Measurements from ENCODE around the gene XCL1. TPM values are rescaled to one million over a fixed set of nuclear protein-coding genes. Genes with fewer than 3 reads are reported as not detected.

Gene XCL1
- total RNA-seq, 2 experiments from 2014 or later = 22.8 to 27.1 TPM

- ATAC-seq (ENCODE audit: low read depth) (no peak), DNase-seq (no peak)
- Mint-ChIP-seq H3K27ac (no peak overlapping the region), H3K27me3 (no peaks in the 10 kb centered on the region), H3K4me3 (no peak overlapping the region), H3K9me3 (peaks cover 6% of the 10 kb centered on the region), H3K4me1 (peaks cover 9% of the 10 kb centered on the region), H3K36me3 (no peaks in the 10 kb centered on the region)
- POLR2A ChIA-PET = interaction anchor here (0.6 kb wide), 1 partner anchor 757 kb away, joined by 4 read pairs; no protein-coding TSS in a partner anchor
Measured at GRCh38 chr1:168598892-168599291, 22.5 kb downstream of the XCL1 start.

- POLR2A ChIA-PET = interaction anchor here (0.6 kb wide), 1 partner anchor 756 kb away, joined by 4 read pairs; no protein-coding TSS in a partner anchor
- no peak overlapping the region for H3K27ac Mint-ChIP-seq
- no peak for ATAC-seq (ENCODE audit: low read depth)
Measured at GRCh38 chr1:168599641-168600040, 23.2 kb downstream of the XCL1 start.

GRCh38 chr1:168601051-168601450 lies 24.6 kb downstream of the XCL1 start:
- H3K4me1 Mint-ChIP-seq = peaks cover 12% of the 10 kb centered on the region

More at GRCh38 chr1:168599641-168600040, 23.2 kb downstream of the XCL1 start:
- no peaks in the 10 kb centered on the region for H3K27me3 Mint-ChIP-seq
- DNase-seq = no peak
- H3K9me3 Mint-ChIP-seq = peaks cover 6% of the 10 kb centered on the region
- H3K4me3 Mint-ChIP-seq = no peak overlapping the region
- H3K36me3 Mint-ChIP-seq = no peaks in the 10 kb centered on the region
- H3K4me1 Mint-ChIP-seq = peaks cover 11% of the 10 kb centered on the region

GRCh38 chr1:168603501-168604110 lies 27.2 kb downstream of the XCL1 start:
- Mint-ChIP-seq H3K36me3 (no peaks in the 10 kb centered on the region), H3K4me3 (no peak overlapping the region), H3K9me3 (no peaks in the 10 kb centered on the region), H3K27ac (no peak overlapping the region), H3K4me1 (peaks cover 12% of the 10 kb centered on the region), H3K27me3 (peaks cover 3% of the 10 kb centered on the region)
- DNase-seq (peak; percentile 77), ATAC-seq (ENCODE audit: low read depth) (peak; percentile 97)
- POLR2A ChIA-PET = interaction anchor here (1.0 to 1.1 kb wide), 2 partner anchors 160 to 164 kb away, joined by 3 to 5 read pairs; no protein-coding TSS in a partner anchor

More at GRCh38 chr1:168601051-168601450, 24.6 kb downstream of the XCL1 start:
- peaks cover 3% of the 10 kb centered on the region for H3K27me3 Mint-ChIP-seq
- no peak overlapping the region for H3K27ac Mint-ChIP-seq
- H3K9me3 Mint-ChIP-seq = peaks cover 5% of the 10 kb centered on the region
- H3K4me3 Mint-ChIP-seq = no peak overlapping the region
- ATAC-seq (ENCODE audit: low read depth) (no peak), DNase-seq (no peak)
- POLR2A ChIA-PET = no interaction called here
- H3K36me3 Mint-ChIP-seq = no peaks in the 10 kb centered on the region

GRCh38 chr1:168605443-168605842 lies 29.0 kb downstream of the XCL1 start:
- POLR2A ChIA-PET = interaction anchor here (1.4 kb wide), 1 partner anchor 162 kb away, joined by 3 read pairs; no protein-coding TSS in a partner anchor
- ATAC-seq (ENCODE audit: low read depth) = no peak
- no peak overlapping the region for H3K4me3 Mint-ChIP-seq

GRCh38 chr1:168606096-168606495 lies 29.7 kb downstream of the XCL1 start:
- no peak for ATAC-seq (ENCODE audit: low read depth)
- Mint-ChIP-seq H3K4me3 (no peak overlapping the region), H3K27me3 (peaks cover 6% of the 10 kb centered on the region), H3K36me3 (no peaks in the 10 kb centered on the region), H3K9me3 (no peaks in the 10 kb centered on the region), H3K4me1 (peaks cover 12% of the 10 kb centered on the region), H3K27ac (no peak overlapping the region)
- POLR2A ChIA-PET = no interaction called here
- DNase-seq = no peak

More at GRCh38 chr1:168605443-168605842, 29.0 kb downstream of the XCL1 start:
- Mint-ChIP-seq H3K27ac (no peak overlapping the region), H3K4me1 (peaks cover 12% of the 10 kb centered on the region), H3K36me3 (no peaks in the 10 kb centered on the region), H3K27me3 (peaks cover 6% of the 10 kb centered on the region), H3K9me3 (no peaks in the 10 kb centered on the region)
- no peak for DNase-seq

- POLR2A ChIA-PET = no interaction called here
- Mint-ChIP-seq H3K27ac (no peak overlapping the region), H3K9me3 (no peaks in the 10 kb centered on the region), H3K4me1 (peaks cover 12% of the 10 kb centered on the region), H3K27me3 (peaks cover 6% of the 10 kb centered on the region), H3K4me3 (no peak overlapping the region), H3K36me3 (no peaks in the 10 kb centered on the region)
- no peak for DNase-seq
- no peak for ATAC-seq (ENCODE audit: low read depth)
Measured at GRCh38 chr1:168607872-168608428, 31.5 kb downstream of the XCL1 start.

GRCh38 chr1:168608796-168609715 lies 32.7 kb downstream of the XCL1 start:
- Mint-ChIP-seq H3K36me3 (no peaks in the 10 kb centered on the region), H3K9me3 (no peaks in the 10 kb centered on the region), H3K4me3 (no peak overlapping the region), H3K27me3 (peaks cover 9% of the 10 kb centered on the region), H3K27ac (no peak overlapping the region), H3K4me1 (peaks cover 4% of the 10 kb centered on the region)
- POLR2A ChIA-PET = no interaction called here
- no peak for DNase-seq
- no peak for ATAC-seq (ENCODE audit: low read depth)

GRCh38 chr1:168609741-168610510 lies 33.5 kb downstream of the XCL1 start:
- no peak overlapping the region for H3K4me3 Mint-ChIP-seq
- ATAC-seq (ENCODE audit: low read depth) (no peak), DNase-seq (no peak)
- no peaks in the 10 kb centered on the region for H3K36me3 Mint-ChIP-seq
- no peaks in the 10 kb centered on the region for H3K9me3 Mint-ChIP-seq
- H3K27ac Mint-ChIP-seq = no peak overlapping the region
- H3K27me3 Mint-ChIP-seq = peaks cover 9% of the 10 kb centered on the region
- POLR2A ChIA-PET = no interaction called here
- H3K4me1 Mint-ChIP-seq = peaks cover 2% of the 10 kb centered on the region

GRCh38 chr1:168613038-168613451 lies 36.6 kb downstream of the XCL1 start:
- Mint-ChIP-seq H3K27me3 (peaks cover 9% of the 10 kb centered on the region), H3K36me3 (no peaks in the 10 kb centered on the region), H3K4me1 (peaks cover 2% of the 10 kb centered on the region), H3K4me3 (no peak overlapping the region), H3K27ac (peak overlapping the region; percentile 29), H3K9me3 (peaks cover 4% of the 10 kb centered on the region)
- POLR2A ChIA-PET = no interaction called here
- no peak for ATAC-seq (ENCODE audit: low read depth)
- DNase-seq = no peak

GRCh38 chr1:168613691-168614231 lies 37.4 kb downstream of the XCL1 start:
- DNase-seq (no peak), ATAC-seq (ENCODE audit: low read depth) (no peak)
- Mint-ChIP-seq H3K4me3 (no peak overlapping the region), H3K4me1 (peaks cover under 1% of the 10 kb centered on the region), H3K27me3 (peaks cover 10% of the 10 kb centered on the region), H3K36me3 (no peaks in the 10 kb centered on the region), H3K27ac (no peak overlapping the region), H3K9me3 (peaks cover 5% of the 10 kb centered on the region)
- POLR2A ChIA-PET = no interaction called here

GRCh38 chr1:168614235-168614634 lies 37.8 kb downstream of the XCL1 start:
- no peak overlapping the region for H3K27ac Mint-ChIP-seq

More at GRCh38 chr1:168614235-168614634, 37.8 kb downstream of the XCL1 start:
- Mint-ChIP-seq H3K27me3 (peaks cover 10% of the 10 kb centered on the region), H3K4me3 (no peak overlapping the region), H3K9me3 (peaks cover 5% of the 10 kb centered on the region), H3K4me1 (no peaks in the 10 kb centered on the region), H3K36me3 (no peaks in the 10 kb centered on the region)
- DNase-seq (no peak), ATAC-seq (ENCODE audit: low read depth) (no peak)
- POLR2A ChIA-PET = no interaction called here

Data from activated naive CD8-positive, alpha-beta T cell treated with anti-CD3 and anti-CD28 coated beads, Interleukin-2, amount 10 ng/mL, durations not matched to agents 7 days and 5 days (primary cell).